Endothelial cell of umbilical vein (primary cell): ENCODE results near the gene HACE1.

ENCODE experiments used
- CTCF ChIP-seq, 2 donors: IDR thresholded peaks; 1 replicate in 1 of 2; 2 replicates in 1 of 2; pipeline ENCODE4 v1.5.1; 2011; ENCODE audit warnings: low read length in 2 of 2, mild to moderate bottlenecking in 2 of 2, moderate library complexity in 2 of 2, control low read depth in 1 of 2, inconsistent platforms in 1 of 2, low read depth in 1 of 2; ENCODE audit not compliant: insufficient read depth in 1 of 2; ENCODE audit errors: extremely low read depth in 1 of 2
- EZH2 ChIP-seq: IDR thresholded peaks from 2 replicates; pipeline ENCODE4 v1.6.1; 2012; ENCODE audit warnings: borderline replicate concordance, low read depth, mild to moderate bottlenecking, moderate library complexity, low read length, inconsistent platforms; ENCODE audit not compliant: severe bottlenecking
- FOS ChIP-seq: IDR thresholded peaks from 2 replicates; pipeline ENCODE4 v1.6.1; 2011; ENCODE audit warnings: mild to moderate bottlenecking, low read length, moderate library complexity, borderline replicate concordance; ENCODE audit not compliant: insufficient read depth
- MYC ChIP-seq: IDR thresholded peaks from one replicate; pipeline ENCODE4 v1.6.1; 2011; ENCODE audit warnings: mild to moderate bottlenecking, low read depth, low read length
- POLR2A ChIP-seq: IDR thresholded peaks from 2 replicates; pipeline ENCODE4 v1.6.1; 2012; ENCODE audit warnings: low read depth, mild to moderate bottlenecking, control low read depth, low read length
- POLR2AphosphoS5 ChIP-seq: IDR thresholded peaks from 2 replicates; pipeline ENCODE4 v1.6.1; 2012; ENCODE audit warnings: low read depth, mild to moderate bottlenecking, control low read depth, low read length, moderate library complexity; ENCODE audit not compliant: insufficient read depth

GRCh38 chr6:104718672-104719071 is 141.0 kb downstream of the HACE1 start:
- TF ChIP-seq CTCF (IDR thresholded peaks at IDR 0.05; ENCODE audit: extremely low read depth in 1 of 2, insufficient read depth in 1 of 2, low read depth in 1 of 2, low read length in 2 of 2) (no peak), POLR2A (no peak), EZH2 (no peak), POLR2AphosphoS5 (no peak), FOS (peak; percentile 59), MYC (no peak)
